Epithelial cell of esophagus (primary cell): Measurements from ENCODE around the gene EGLN1.

ENCODE experiments used
- DNase-seq: peaks from one replicate; pipeline ENCODE4 v3.0.0; 2010; ENCODE audit warnings: low read depth
- H3K4me3 ChIP-seq: 2 replicates; pipeline ENCODE4 v1.5.1; 2011; ENCODE audit warnings: mild to moderate bottlenecking, low read length, control low read depth
- CTCF ChIP-seq: IDR thresholded peaks from 2 replicates; pipeline ENCODE4 v1.5.1; 2011; ENCODE audit warnings: low read depth, mild to moderate bottlenecking, low read length, control low read depth, inconsistent platforms; ENCODE audit not compliant: insufficient read depth; ENCODE audit errors: missing control alignments

EGLN1 gene

GRCh38 chr1:231332761-231333160, 89.3 kb downstream of the EGLN1 start:
- no peak for DNase-seq
- no peak for TF ChIP-seq CTCF
- H3K4me3 ChIP-seq, result no peak overlapping the region

- no peak for DNase-seq
- no peak overlapping the region for H3K4me3 ChIP-seq
- TF ChIP-seq CTCF, result no peak
Measured at GRCh38 chr1:231329483-231329882, 92.6 kb downstream of the EGLN1 start.

DNA sequence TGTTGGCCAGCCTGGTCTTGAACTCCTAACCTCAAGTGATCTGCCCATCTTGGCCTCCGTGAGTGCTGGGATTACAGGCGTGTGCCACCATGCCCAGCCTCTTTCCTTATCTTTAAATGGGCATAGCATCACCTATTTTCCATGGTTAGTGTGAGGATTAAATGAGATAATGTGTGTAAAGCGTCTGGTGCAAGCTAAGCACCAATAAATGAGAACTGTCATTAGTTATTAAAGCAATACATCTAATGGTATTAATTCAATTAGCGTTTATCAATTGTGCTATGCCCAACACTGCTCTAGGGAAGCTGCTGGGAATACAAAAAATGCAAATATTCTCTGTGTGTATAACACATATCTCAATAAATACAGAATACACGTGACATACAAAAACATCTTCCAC, 94.5 kb downstream of the EGLN1 start:
- H3K4me3 ChIP-seq, result no peak overlapping the region
- DNase-seq, result no peak
- TF ChIP-seq CTCF, result no peak

DNA sequence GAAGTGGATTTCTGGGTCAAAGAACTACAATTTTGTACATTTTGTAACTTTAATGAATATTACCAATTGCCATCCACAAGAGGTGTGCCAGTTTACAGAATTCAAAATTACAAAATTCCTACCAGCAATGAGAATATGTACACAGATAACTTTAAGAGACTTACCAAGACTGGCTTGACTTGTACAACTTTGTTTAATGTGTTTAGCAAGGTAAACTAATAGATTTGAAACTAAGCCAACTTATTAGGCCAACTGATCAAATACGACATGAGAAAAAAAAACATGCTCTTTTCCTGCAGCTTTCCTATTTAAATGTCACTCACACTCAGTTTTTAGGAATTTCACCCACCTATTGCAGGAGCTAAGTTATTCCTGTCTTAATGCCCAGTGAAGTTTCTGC, 95.8 kb downstream of the EGLN1 start:
- H3K4me3 ChIP-seq, result no peak overlapping the region
- no peak for DNase-seq
- TF ChIP-seq CTCF, result no peak

- no peak for DNase-seq
Measured at GRCh38 chr1:231324660-231325059, 97.4 kb downstream of the EGLN1 start.

GRCh38 chr1:231322880-231323530, 99.1 kb downstream of the EGLN1 start:
- DNase-seq, result no peak
- TF ChIP-seq CTCF, result no peak
- no peak overlapping the region for H3K4me3 ChIP-seq

More at GRCh38 chr1:231324660-231325059, 97.4 kb downstream of the EGLN1 start:
- H3K4me3 ChIP-seq, result no peak overlapping the region
- no peak for TF ChIP-seq CTCF

- TF ChIP-seq CTCF, result no peak
- H3K4me3 ChIP-seq, result no peak overlapping the region
- no peak for DNase-seq
Measured at GRCh38 chr1:231319080-231319479, 103.0 kb downstream of the EGLN1 start.
